Esophagus muscularis mucosa (tissue), 4 donors: Measurements from ENCODE around the gene NOSIP. TPM values are rescaled to one million over a fixed set of nuclear protein-coding genes. Genes with fewer than 3 reads are reported as not detected.

Experiments used
- DNase-seq: peaks from one replicate; pipeline ENCODE4 v3.0.0-alpha.2; 2017; ENCODE audit errors: extremely low spot score
- H3K27ac ChIP-seq, 4 donors: fragments of 200-600 bp; sonication (generic); replicated peaks in 1 of 4; 1 replicate in 3 of 4; 2 replicates in 1 of 4; pipeline ENCODE4 v1.5.1; 2016 to 2019; ENCODE audit warnings: mild to moderate bottlenecking in 1 of 4
- H3K27me3 ChIP-seq, 4 donors: fragments of 200-600 bp; sonication (generic); one replicate each; pipeline versions ENCODE4 v1.5.1 to v1.6.0; 2016 to 2019
- H3K36me3 ChIP-seq, 4 donors: fragments of 200-600 bp; sonication (generic); one replicate each; pipeline ENCODE4 v1.5.1; 2016 to 2019
- H3K4me1 ChIP-seq, 4 donors: fragments of 200-600 bp; sonication (generic); one replicate each; pipeline ENCODE4 v1.5.1; 2016 to 2019
- H3K4me3 ChIP-seq, 4 donors: fragments of 200-600 bp; sonication (generic); 1 replicate in 2 of 4; 2 replicates in 2 of 4; pipeline ENCODE4 v1.5.1; 2016 to 2019; ENCODE audit warnings: mild to moderate bottlenecking in 4 of 4, moderate library complexity in 1 of 4
- H3K9me3 ChIP-seq, 4 donors: fragments of 200-600 bp; sonication (generic); 1 replicate in 3 of 4; 2 replicates in 1 of 4; pipeline ENCODE4 v1.5.1; 2016 to 2019
- EP300 ChIP-seq: sonication (generic); formaldehyde crosslinking; IDR thresholded peaks from one replicate; pipeline ENCODE4 v1.6.1; 2017; ENCODE audit warnings: antibody characterized with exemption
- POLR2A ChIP-seq: fragments of 450-650 bp; IDR thresholded peaks from one replicate; pipeline ENCODE4 v1.6.1; 2017; ENCODE audit warnings: antibody characterized with exemption, moderate library complexity, mild to moderate bottlenecking, low read depth
- POLR2AphosphoS5 ChIP-seq, 2 donors: sonication (generic); formaldehyde crosslinking; IDR thresholded peaks; one replicate each; pipeline ENCODE4 v1.6.1; 2017; ENCODE audit warnings: antibody characterized with exemption in 2 of 2
- WGBS: methylation state at CpG from one replicate; pipeline ENCODE4 v1.1.5; 2018; 5-methylcytosine and 5-hydroxymethylcytosine counted together
- intact Hi-C: fragments of 100-400 bp; cut with DNase I; formaldehyde crosslinking; loops from one replicate; pipeline ENCODE4 v1.15.1; 2023
- total RNA-seq, 4 donors: library from RNA; depleted of rRNA; stranded (reverse); fragments of >200 nt; gene quantifications; one replicate each; pipeline versions ENCODE4 v1.1.0 to v1.2.1, GENCODE V29; 2016
- TF ChIP-seq, protein P1 (sequence below), 3 experiments: fragments of 200-600 bp in 2 of 3; fragments of 450-650 bp in 1 of 3; sonication (generic) in 2 of 3; IDR thresholded peaks; one replicate each; pipeline ENCODE4 v1.5.1; 2017 to 2019; ENCODE audit warnings: antibody characterized with exemption in 3 of 3, mild to moderate bottlenecking in 2 of 3, moderate library complexity in 1 of 3

Gene NOSIP
- total RNA-seq, 4 donors from 2014 or later, result 51.0 to 71.6 (median 59.2) TPM

- no peak overlapping the region for H3K4me3 ChIP-seq
- intact Hi-C loops, result no loop called here
- peak overlapping the region in 3 of 4 donors; percentile 11 to 94 (median 20) for H3K27ac ChIP-seq
- H3K4me1 ChIP-seq, result peaks cover 22 to 40% (median 36%) of the 10 kb centered on the region in 4 donors
- peaks cover 50 to 70% (median 68%) of the 10 kb centered on the region in 4 donors for H3K36me3 ChIP-seq
- no peaks in the 10 kb centered on the region for H3K9me3 ChIP-seq
- TF ChIP-seq, protein P1, sequence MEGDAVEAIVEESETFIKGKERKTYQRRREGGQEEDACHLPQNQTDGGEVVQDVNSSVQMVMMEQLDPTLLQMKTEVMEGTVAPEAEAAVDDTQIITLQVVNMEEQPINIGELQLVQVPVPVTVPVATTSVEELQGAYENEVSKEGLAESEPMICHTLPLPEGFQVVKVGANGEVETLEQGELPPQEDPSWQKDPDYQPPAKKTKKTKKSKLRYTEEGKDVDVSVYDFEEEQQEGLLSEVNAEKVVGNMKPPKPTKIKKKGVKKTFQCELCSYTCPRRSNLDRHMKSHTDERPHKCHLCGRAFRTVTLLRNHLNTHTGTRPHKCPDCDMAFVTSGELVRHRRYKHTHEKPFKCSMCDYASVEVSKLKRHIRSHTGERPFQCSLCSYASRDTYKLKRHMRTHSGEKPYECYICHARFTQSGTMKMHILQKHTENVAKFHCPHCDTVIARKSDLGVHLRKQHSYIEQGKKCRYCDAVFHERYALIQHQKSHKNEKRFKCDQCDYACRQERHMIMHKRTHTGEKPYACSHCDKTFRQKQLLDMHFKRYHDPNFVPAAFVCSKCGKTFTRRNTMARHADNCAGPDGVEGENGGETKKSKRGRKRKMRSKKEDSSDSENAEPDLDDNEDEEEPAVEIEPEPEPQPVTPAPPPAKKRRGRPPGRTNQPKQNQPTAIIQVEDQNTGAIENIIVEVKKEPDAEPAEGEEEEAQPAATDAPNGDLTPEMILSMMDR (IDR thresholded peaks at IDR 0.05), result no peak
- no peak for TF ChIP-seq POLR2AphosphoS5 (IDR thresholded peaks at IDR 0.05)
- no peak for TF ChIP-seq EP300
- no peak for TF ChIP-seq POLR2A
- 89% methylated on average over 17 of the region's 32 CpGs for WGBS
- no peaks in the 10 kb centered on the region for H3K27me3 ChIP-seq
- DNase-seq, result no peak
These were observed 15.6 kb upstream of the NOSIP start for GRCh38 chr19:49595819-49596404.

- Histone ChIP-seq H3K4me1 (peaks cover 22 to 41% (median 38%) of the 10 kb centered on the region in 4 donors), H3K4me3 (no peak overlapping the region), H3K27me3 (no peaks in the 10 kb centered on the region), H3K9me3 (no peaks in the 10 kb centered on the region), H3K27ac (peak overlapping the region; percentile 84 to 96 (median 94)), H3K36me3 (peaks cover 48 to 63% (median 61%) of the 10 kb centered on the region in 4 donors)
- 92% methylated on average over 17 of the region's 35 CpGs for WGBS
- intact Hi-C loops, result loop anchor here (5.0 kb wide), 1 partner anchor 82 kb away; the partner anchor contains the start of gene PRMT1
- TF ChIP-seq POLR2AphosphoS5 (IDR thresholded peaks at IDR 0.05) (no peak), POLR2A (no peak), EP300 (no peak)
- TF ChIP-seq, protein P1 (IDR thresholded peaks at IDR 0.05), result no peak
- DNase-seq, result no peak
These were observed 14.8 kb upstream of the NOSIP start for GRCh38 chr19:49594993-49595818.

- Histone ChIP-seq H3K36me3 (peaks cover 40 to 55% (median 53%) of the 10 kb centered on the region in 4 donors), H3K4me1 (peaks cover 22 to 48% (median 44%) of the 10 kb centered on the region in 4 donors), H3K4me3 (no peak overlapping the region), H3K27me3 (no peaks in the 10 kb centered on the region), H3K9me3 (no peaks in the 10 kb centered on the region), H3K27ac (peak overlapping the region; percentile 84 to 96 (median 94))
- TF ChIP-seq, protein P1 (IDR thresholded peaks at IDR 0.05), result no peak
- TF ChIP-seq POLR2AphosphoS5 (IDR thresholded peaks at IDR 0.05) (no peak), POLR2A (no peak), EP300 (no peak)
- intact Hi-C loops, result loop anchor here (5.0 kb wide), 1 partner anchor 83 kb away; the partner anchor contains the start of gene PRMT1
- no peak for DNase-seq
- 92% methylated on average over 32 of the region's 35 CpGs for WGBS
These were observed 14.0 kb upstream of the NOSIP start for GRCh38 chr19:49594157-49594992.

DNA sequence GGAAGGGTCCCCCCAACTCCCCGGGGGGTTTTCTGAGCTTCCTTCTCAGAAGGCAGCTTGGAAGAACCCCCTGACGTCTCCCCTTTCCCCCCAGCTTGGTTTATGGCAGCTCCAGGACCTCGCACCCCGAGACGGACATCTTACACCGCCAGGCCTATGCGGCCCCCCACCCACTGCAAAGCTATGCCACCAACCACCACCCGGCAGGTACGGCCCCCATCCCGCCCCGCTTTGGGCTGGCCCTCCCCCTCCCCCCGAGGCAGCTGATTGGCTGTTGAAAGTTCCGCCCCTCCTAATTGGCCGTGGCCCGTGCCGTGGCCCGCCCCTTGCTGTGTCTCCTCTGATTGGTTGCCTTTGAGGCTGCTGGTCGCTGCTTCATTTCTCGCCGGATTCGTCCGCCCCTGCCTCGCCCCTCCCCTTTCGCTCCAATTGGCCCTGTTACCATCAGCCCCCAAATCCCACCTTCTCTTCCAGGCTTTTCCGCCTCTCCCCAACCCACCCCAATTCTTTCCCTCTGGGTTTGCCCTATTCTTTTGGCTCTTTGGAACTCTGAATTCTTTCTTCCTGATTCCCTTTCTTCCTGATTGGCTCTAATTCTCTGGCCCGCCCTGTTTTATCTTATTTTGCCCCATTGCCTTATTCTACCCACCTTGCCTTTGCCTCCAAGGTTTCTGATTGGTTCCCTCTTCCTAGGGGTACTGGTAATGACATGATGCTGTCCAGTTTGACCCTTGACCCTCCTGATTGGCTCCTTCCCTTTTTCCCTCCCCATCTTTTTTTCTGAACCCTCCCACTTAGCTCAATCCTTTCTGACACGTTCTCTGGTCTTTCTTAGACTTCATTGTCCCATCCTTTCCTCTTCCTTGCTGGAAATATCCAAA lies 13.1 kb upstream of the NOSIP start:
- peak overlapping the region; percentile 85 to 96 (median 92) for H3K4me3 ChIP-seq
- H3K36me3 ChIP-seq, result peaks cover 36 to 46% (median 44%) of the 10 kb centered on the region in 4 donors
- WGBS, result 13% methylated on average over 27 of the region's 27 CpGs
- no peaks in the 10 kb centered on the region for H3K9me3 ChIP-seq
- H3K4me1 ChIP-seq, result peaks cover 22 to 48% (median 44%) of the 10 kb centered on the region in 4 donors
- no peaks in the 10 kb centered on the region for H3K27me3 ChIP-seq
- H3K27ac ChIP-seq, result peak overlapping the region; percentile 84 to 96 (median 94)
- DNase-seq, result peak; percentile 99
- intact Hi-C loops, result loop anchor here (2.0 to 5.0 kb wide), 2 partner anchors 45 to 84 kb away; partner anchors contain the start of gene PRMT1
- TF ChIP-seq POLR2AphosphoS5 (IDR thresholded peaks at IDR 0.05), result peak; percentile 14 to 51
- TF ChIP-seq, protein P1 (IDR thresholded peaks at IDR 0.05), result peak in 1 of 3 experiments; percentile 18
- no peak for TF ChIP-seq EP300
